ENCODE measurements around the gene PAX8.

PAX8 gene

GRCh38 chr2:113264713-113265403, 13.9 kb downstream of the PAX8 start:
- TF ChIP-seq GATA3 (IDR thresholded peaks at IDR 0.05; ENCODE audit: low read depth, low read length) (no peak), GATA2 (IDR thresholded peaks at IDR 0.05; ENCODE audit: low read depth, low read length) (no peak)

- TF ChIP-seq GATA2 (IDR thresholded peaks at IDR 0.05; ENCODE audit: low read depth, low read length) (no peak), GATA3 (IDR thresholded peaks at IDR 0.05; ENCODE audit: low read depth, low read length) (no peak)
These were observed 15.2 kb downstream of the PAX8 start for GRCh38 chr2:113263546-113263945.

GRCh38 chr2:113260991-113261390, 17.7 kb downstream of the PAX8 start:
- TF ChIP-seq GATA3 (IDR thresholded peaks at IDR 0.05; ENCODE audit: low read depth, low read length) = no peak
- TF ChIP-seq GATA2 (IDR thresholded peaks at IDR 0.05; ENCODE audit: low read depth, low read length) = no peak

GRCh38 chr2:113258471-113259147, 20.1 kb downstream of the PAX8 start:
- TF ChIP-seq GATA2 (IDR thresholded peaks at IDR 0.05; ENCODE audit: low read depth, low read length) (no peak), GATA3 (IDR thresholded peaks at IDR 0.05; ENCODE audit: low read depth, low read length) (no peak)

- no peak for TF ChIP-seq GATA2 (IDR thresholded peaks at IDR 0.05; ENCODE audit: low read depth, low read length)
- TF ChIP-seq GATA3 (IDR thresholded peaks at IDR 0.05; ENCODE audit: low read depth, low read length) = no peak
These were observed 21.0 kb downstream of the PAX8 start for GRCh38 chr2:113257516-113258264.

GRCh38 chr2:113255140-113256070, 23.3 kb downstream of the PAX8 start:
- TF ChIP-seq GATA2 (IDR thresholded peaks at IDR 0.05; ENCODE audit: low read depth, low read length) (no peak), GATA3 (IDR thresholded peaks at IDR 0.05; ENCODE audit: low read depth, low read length) (no peak)

GRCh38 chr2:113253453-113253852, 25.3 kb downstream of the PAX8 start:
- TF ChIP-seq GATA2 (IDR thresholded peaks at IDR 0.05; ENCODE audit: low read depth, low read length) (no peak), GATA3 (IDR thresholded peaks at IDR 0.05; ENCODE audit: low read depth, low read length) (no peak)

GRCh38 chr2:113252047-113252590, 26.6 kb downstream of the PAX8 start:
- TF ChIP-seq GATA2 (IDR thresholded peaks at IDR 0.05; ENCODE audit: low read depth, low read length) (no peak), GATA3 (IDR thresholded peaks at IDR 0.05; ENCODE audit: low read depth, low read length) (no peak)

GRCh38 chr2:113251118-113251517, 27.6 kb downstream of the PAX8 start:
- TF ChIP-seq GATA2 (IDR thresholded peaks at IDR 0.05; ENCODE audit: low read depth, low read length) (no peak), GATA3 (IDR thresholded peaks at IDR 0.05; ENCODE audit: low read depth, low read length) (no peak)

- TF ChIP-seq GATA3 (IDR thresholded peaks at IDR 0.05; ENCODE audit: low read depth, low read length) (no peak), GATA2 (IDR thresholded peaks at IDR 0.05; ENCODE audit: low read depth, low read length) (no peak)
These were observed 29.5 kb downstream of the PAX8 start for GRCh38 chr2:113248997-113249770.

- no peak for TF ChIP-seq GATA2 (IDR thresholded peaks at IDR 0.05; ENCODE audit: low read depth, low read length)
- TF ChIP-seq GATA3 (IDR thresholded peaks at IDR 0.05; ENCODE audit: low read depth, low read length) = no peak
These were observed 32.1 kb downstream of the PAX8 start for GRCh38 chr2:113246606-113247005.

GRCh38 chr2:113245276-113245711, 33.4 kb downstream of the PAX8 start:
- no peak for TF ChIP-seq GATA3 (IDR thresholded peaks at IDR 0.05; ENCODE audit: low read depth, low read length)
- TF ChIP-seq GATA2 (IDR thresholded peaks at IDR 0.05; ENCODE audit: low read depth, low read length) = no peak

GRCh38 chr2:113242327-113242726, 36.4 kb downstream of the PAX8 start:
- no peak for TF ChIP-seq GATA3 (IDR thresholded peaks at IDR 0.05; ENCODE audit: low read depth, low read length)
- no peak for TF ChIP-seq GATA2 (IDR thresholded peaks at IDR 0.05; ENCODE audit: low read depth, low read length)
